NOMO-1 (cell line): ENCODE data around the gene SEPTIN5.
A peak's percentile ranks its signal among the peaks of the same experiment; 100 is the strongest.

Experiments
- DNase-seq, 2 experiments: peaks; one replicate each; lab custom pipeline; 2025; ENCODE audit not compliant: unreplicated experiment in 2 of 2; lab: John Stamatoyannopoulos, UW

The SEPTIN5 gene

GRCh38 chr22:19757985-19758895 is 43.9 kb downstream of the SEPTIN5 start:
- no peak for DNase-seq

- no peak for DNase-seq
These were observed 44.7 kb downstream of the SEPTIN5 start for GRCh38 chr22:19758896-19759426.

- DNase-seq = no peak
These were observed 45.2 kb downstream of the SEPTIN5 start for GRCh38 chr22:19759427-19760057.

GRCh38 chr22:19760058-19760950 is 46.0 kb downstream of the SEPTIN5 start, which contains the start of gene TBX1:
TBX1 (plus strand) TSS chr22:19760778; CDS start chr22:19760844, 66 bp downstream.
- DNase-seq = no peak

GRCh38 chr22:19760951-19761724 is 46.8 kb downstream of the SEPTIN5 start:
- DNase-seq = no peak

- no peak for DNase-seq
These were observed 47.6 kb downstream of the SEPTIN5 start for GRCh38 chr22:19761725-19762567.

- no peak for DNase-seq
These were observed 48.5 kb downstream of the SEPTIN5 start for GRCh38 chr22:19762568-19763457.

GRCh38 chr22:19763458-19764298 is 49.4 kb downstream of the SEPTIN5 start:
- DNase-seq = no peak

GRCh38 chr22:19764299-19764593 is 49.9 kb downstream of the SEPTIN5 start:
- DNase-seq = no peak

- DNase-seq = no peak
These were observed 50.6 kb downstream of the SEPTIN5 start for GRCh38 chr22:19764636-19765476.

- peak; percentile 56 to 61 for DNase-seq
These were observed 51.4 kb downstream of the SEPTIN5 start for GRCh38 chr22:19765477-19766239.

GRCh38 chr22:19766240-19766510 is 51.9 kb downstream of the SEPTIN5 start:
- no peak for DNase-seq

- DNase-seq = peak; percentile 90 to 93
These were observed 52.5 kb downstream of the SEPTIN5 start for GRCh38 chr22:19766511-19767426.

- no peak for DNase-seq
These were observed 53.4 kb downstream of the SEPTIN5 start for GRCh38 chr22:19767427-19768341.
